ENCODE results near the gene DOHH.

Gene DOHH

GRCh38 chr19:3443840-3444694, 56.4 kb downstream of the DOHH start:
- peak in 11 of 51 donors; percentile 10 to 36 (median 20) for DNase-seq

DNA sequence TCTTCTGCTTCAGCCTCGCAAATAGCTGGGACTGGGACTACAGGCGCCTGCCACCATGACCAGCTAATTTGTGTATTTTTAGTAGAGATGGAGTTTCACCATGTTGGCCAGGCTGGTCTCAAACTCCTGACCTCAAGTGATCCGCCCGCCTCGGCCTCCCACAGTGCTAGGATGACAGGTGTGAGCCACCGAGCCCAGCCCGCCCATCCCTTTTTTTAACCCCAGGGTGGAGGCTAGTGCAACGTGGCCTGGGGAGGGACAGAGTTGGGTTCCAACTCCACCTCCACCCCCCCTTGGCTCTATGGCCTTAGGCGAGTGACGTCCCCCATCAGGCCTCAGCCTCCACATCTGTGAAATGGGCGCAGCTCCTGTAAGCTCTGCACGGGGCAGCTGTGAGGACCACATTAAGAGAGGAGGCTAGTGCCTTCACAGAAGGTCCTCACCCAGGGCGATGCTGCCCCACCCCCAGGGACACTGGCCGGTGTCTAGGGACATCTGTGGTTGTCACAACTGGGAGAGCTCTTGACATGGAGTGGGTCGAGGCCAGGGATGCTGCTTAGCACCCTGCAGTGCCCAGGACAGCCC, 57.9 kb downstream of the DOHH start:
- no peak for DNase-seq

- no peak for DNase-seq
These were observed 58.5 kb downstream of the DOHH start for GRCh38 chr19:3441986-3442329.

DNA sequence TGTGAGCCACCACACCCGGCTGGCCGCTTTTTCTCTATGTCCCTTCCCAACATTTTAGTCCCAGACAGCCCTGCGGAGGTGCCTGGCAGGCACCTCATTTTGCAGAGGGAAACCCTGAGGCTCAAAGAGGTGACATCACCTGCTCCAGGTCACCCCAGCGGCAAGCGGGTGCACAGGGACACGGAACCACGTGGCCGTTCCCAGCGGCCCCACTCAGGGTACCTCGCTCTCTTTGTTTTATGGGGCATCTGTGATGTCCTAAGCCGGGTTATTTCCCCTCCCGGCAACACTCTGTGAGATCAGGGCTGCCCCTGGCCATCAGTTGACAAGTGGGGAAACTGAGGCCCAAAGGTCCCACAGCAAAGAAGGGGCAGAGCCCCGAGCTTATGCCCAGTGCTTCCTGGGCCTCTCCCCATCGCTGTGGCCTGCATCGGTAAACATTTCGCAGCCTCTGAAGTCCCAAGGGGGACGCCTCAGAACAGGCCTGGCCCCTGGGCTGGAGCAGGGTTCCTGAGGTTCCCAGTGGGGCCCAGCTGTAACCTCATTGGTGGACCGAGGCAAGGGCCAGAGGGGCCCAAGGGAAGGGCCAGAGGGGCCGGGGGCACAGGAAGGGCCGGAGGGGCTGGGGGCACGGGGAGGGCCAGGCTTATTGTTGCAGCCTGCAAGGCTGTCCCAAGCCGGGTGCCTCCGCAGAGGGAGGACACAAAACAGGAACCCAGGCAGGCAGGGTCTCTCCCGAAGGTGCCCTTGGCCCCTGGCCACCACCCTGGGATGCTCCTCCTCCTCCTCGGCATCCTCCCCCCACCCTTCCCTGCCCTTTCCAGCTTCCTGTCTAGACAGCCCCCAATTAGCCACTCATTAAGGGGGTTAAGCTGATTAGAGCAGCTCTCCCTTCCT, 59.1 kb downstream of the DOHH start:
- no peak for DNase-seq
